Activated T-helper 1 cell treated with Interleukin-2 at 50 U/mL for 16 hours (primary cell): ENCODE results near the gene STUM.
"Not testable (repeated sequence)": the region's sequence is repeated elsewhere in the genome, so short reads cannot be mapped to it uniquely, and the experiment has no call there.

Source experiments
- DNase-seq: peaks from one replicate; pipeline ENCODE4 v3.0.0-alpha.2; 2020; ENCODE audit warnings: low read depth

STUM gene

GRCh38 chr1:226581650-226582330, 33.2 kb downstream of the STUM start:
- DNase-seq: no peak

- no peak for DNase-seq
These were observed 34.4 kb downstream of the STUM start for GRCh38 chr1:226582966-226583365.

- no peak for DNase-seq
These were observed 35.6 kb downstream of the STUM start for GRCh38 chr1:226584164-226584563.

- no peak for DNase-seq
These were observed 37.6 kb downstream of the STUM start for GRCh38 chr1:226586116-226586515.

- no peak for DNase-seq
These were observed 38.3 kb downstream of the STUM start for GRCh38 chr1:226586650-226587422.

- no peak for DNase-seq
These were observed 39.9 kb downstream of the STUM start for GRCh38 chr1:226588484-226588883.

GRCh38 chr1:226589008-226589733, 40.6 kb downstream of the STUM start:
- DNase-seq: no peak

GRCh38 chr1:226590614-226591013, 42.0 kb downstream of the STUM start:
- no peak for DNase-seq

GRCh38 chr1:226593541-226593940, 45.0 kb downstream of the STUM start:
- no peak for DNase-seq

- DNase-seq: no peak
These were observed 48.1 kb downstream of the STUM start for GRCh38 chr1:226596531-226597165.

GRCh38 chr1:226597616-226598454, 49.3 kb downstream of the STUM start:
- no peak for DNase-seq

GRCh38 chr1:226598455-226598849, 49.9 kb downstream of the STUM start:
- DNase-seq: no peak

- not testable (repeated sequence) for DNase-seq
These were observed 50.4 kb downstream of the STUM start for GRCh38 chr1:226598955-226599354.

- DNase-seq: no peak
These were observed 51.2 kb downstream of the STUM start for GRCh38 chr1:226599636-226600238.

GRCh38 chr1:226600254-226600653, 51.7 kb downstream of the STUM start:
- no peak for DNase-seq

- DNase-seq: no peak
These were observed 52.9 kb downstream of the STUM start for GRCh38 chr1:226601456-226601855.

- no peak for DNase-seq
These were observed 53.8 kb downstream of the STUM start for GRCh38 chr1:226602186-226603021.

GRCh38 chr1:226603022-226603857, 54.7 kb downstream of the STUM start:
- no peak for DNase-seq

- DNase-seq: no peak
These were observed 55.4 kb downstream of the STUM start for GRCh38 chr1:226603858-226604559.
